ENCODE measurements around the gene SDK1.

- TF ChIP-seq POLR2A (IDR thresholded peaks at IDR 0.05) (no peak), CTCF (IDR thresholded peaks at IDR 0.05) (no peak)
Measured at GRCh38 chr7:3931843-3932242, 630.8 kb downstream of the SDK1 start.
